Measurements from ENCODE around the gene COIL. TPM values are rescaled to one million over a fixed set of nuclear protein-coding genes. Genes with fewer than 3 reads are reported as not detected.
"Not testable (repeated sequence)": the region's sequence is repeated elsewhere in the genome, so short reads cannot be mapped to it uniquely, and the experiment has no call there.

The COIL gene
- total RNA-seq, 4 donors from 2014 or later, result 10.8 to 13.2 (median 11.4) TPM

DNA sequence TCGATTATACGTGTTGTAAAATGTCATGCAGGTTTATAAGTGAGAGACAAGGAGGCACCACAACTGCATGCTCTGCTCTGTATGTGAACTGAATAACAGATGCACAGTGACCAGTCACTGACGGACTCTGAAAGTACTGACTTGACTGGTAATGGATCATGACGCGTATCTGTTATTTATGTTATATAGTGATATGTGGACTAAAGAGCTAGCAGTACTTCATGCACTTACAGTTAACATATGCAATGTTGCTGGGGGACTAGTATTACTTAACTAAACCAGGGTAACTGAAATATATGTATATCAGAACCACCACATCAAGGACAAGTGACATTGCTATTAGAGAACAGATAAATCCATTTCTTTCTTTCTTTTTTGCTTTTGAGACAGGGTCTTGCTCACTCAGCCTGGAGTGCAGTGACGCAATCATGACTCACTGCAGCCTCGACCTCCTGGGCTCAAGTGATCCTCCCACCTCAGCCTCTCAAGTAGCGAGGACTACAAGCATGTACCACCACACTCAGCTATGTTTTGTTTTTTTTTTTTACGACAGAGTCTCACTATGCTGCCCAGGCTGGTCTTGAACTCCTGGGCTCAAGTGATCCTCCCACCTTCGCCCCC lies 17.2 kb downstream of the COIL start:
- no peak for DNase-seq
- intact Hi-C loops (cut with DNase I), result loop anchor here (5.0 to 10.0 kb wide), 2 partner anchors 49 to 126 kb away; no protein-coding TSS in a partner anchor
- Histone ChIP-seq H3K4me1 (peaks cover 0 to 7% (median 0%) of the 10 kb centered on the region in 3 donors), H3K27me3 (no peaks in the 10 kb centered on the region), H3K36me3 (peaks cover 6 to 97% (median 17%) of the 10 kb centered on the region in 3 donors), H3K9me3 (no peaks in the 10 kb centered on the region), H3K4me3 (no peak overlapping the region), H3K27ac (no peak overlapping the region)
- WGBS, 2 donors, result 88 to 90% methylated on average over 10 of the region's 10 CpGs
- TF ChIP-seq POLR2A (IDR thresholded peaks at IDR 0.05), result no peak
- TF ChIP-seq, protein P1, sequence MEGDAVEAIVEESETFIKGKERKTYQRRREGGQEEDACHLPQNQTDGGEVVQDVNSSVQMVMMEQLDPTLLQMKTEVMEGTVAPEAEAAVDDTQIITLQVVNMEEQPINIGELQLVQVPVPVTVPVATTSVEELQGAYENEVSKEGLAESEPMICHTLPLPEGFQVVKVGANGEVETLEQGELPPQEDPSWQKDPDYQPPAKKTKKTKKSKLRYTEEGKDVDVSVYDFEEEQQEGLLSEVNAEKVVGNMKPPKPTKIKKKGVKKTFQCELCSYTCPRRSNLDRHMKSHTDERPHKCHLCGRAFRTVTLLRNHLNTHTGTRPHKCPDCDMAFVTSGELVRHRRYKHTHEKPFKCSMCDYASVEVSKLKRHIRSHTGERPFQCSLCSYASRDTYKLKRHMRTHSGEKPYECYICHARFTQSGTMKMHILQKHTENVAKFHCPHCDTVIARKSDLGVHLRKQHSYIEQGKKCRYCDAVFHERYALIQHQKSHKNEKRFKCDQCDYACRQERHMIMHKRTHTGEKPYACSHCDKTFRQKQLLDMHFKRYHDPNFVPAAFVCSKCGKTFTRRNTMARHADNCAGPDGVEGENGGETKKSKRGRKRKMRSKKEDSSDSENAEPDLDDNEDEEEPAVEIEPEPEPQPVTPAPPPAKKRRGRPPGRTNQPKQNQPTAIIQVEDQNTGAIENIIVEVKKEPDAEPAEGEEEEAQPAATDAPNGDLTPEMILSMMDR (IDR thresholded peaks at IDR 0.05), result no peak

DNA sequence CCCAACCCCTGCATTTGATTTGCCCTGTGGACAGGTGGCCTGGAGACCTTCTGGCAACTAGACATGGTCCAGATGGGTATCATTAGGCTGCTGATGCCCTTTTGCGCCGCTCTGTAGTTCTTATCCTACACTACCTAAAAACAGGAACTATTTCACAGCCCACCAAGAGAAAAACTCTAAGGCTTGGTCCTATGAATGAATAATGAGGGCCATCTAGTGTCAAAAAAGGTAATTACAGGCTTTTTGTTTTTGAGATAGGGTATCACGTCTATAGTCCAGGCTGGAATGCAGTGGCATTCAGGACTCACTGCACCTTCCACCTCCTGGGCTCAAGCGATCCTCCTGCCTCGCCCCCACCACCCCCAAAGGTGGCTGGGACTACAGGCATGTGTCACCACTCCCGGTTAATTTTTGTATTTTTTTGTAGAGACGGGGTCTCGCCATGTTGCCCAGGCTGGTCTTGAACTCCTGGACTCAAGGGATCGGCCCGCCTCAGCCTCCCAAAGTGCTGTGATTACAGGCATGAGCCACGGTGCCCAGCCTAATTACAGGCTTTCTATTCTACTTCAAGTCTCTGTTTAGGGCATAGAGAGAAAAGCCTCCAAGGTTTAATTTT lies 20.9 kb downstream of the COIL start:
- Histone ChIP-seq H3K4me3 (no peak overlapping the region), H3K4me1 (peaks cover 7 to 28% (median 17%) of the 10 kb centered on the region in 3 donors), H3K9me3 (no peaks in the 10 kb centered on the region), H3K36me3 (peaks cover 6 to 97% (median 7%) of the 10 kb centered on the region in 3 donors), H3K27me3 (no peaks in the 10 kb centered on the region), H3K27ac (peak overlapping the region in 1 of 4 donors; percentile 2)
- intact Hi-C loops (cut with DNase I), result loop anchor here (5.0 to 10.0 kb wide), 2 partner anchors 45 to 123 kb away; no protein-coding TSS in a partner anchor
- no peak for DNase-seq
- 30 to 45% methylated on average over 7 to 11 of the region's 11 CpGs for WGBS, 2 donors
- TF ChIP-seq, protein P1 (IDR thresholded peaks at IDR 0.05), result peak; percentile 51 to 74 (median 67)
- TF ChIP-seq POLR2A (IDR thresholded peaks at IDR 0.05), result no peak

DNA sequence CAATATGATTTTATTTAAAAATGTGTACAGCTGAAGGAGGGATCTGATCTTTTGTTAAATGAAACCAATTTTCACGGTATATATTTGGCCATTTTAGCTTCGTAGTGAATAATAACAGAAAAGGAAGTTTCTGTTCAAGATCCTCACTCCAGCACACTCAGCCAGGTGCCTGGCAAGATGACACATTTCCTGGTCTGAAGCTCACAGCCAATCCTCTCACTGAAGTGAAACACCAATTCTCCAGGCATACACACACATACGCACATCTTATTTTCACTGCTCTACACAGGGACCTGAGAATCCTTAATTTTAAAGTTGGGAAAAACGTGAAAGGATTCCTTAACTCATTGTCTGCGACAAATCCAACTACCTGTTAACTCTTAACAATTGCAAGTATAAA lies 22.6 kb downstream of the COIL start:
- H3K4me3 ChIP-seq; intact Hi-C loops (cut with DNase I); H3K9me3 ChIP-seq; DNase-seq; H3K27me3 ChIP-seq: not testable (repeated sequence)
- WGBS, 2 donors, result 64 to 73% methylated on average over 5 of the region's 5 CpGs
- Histone ChIP-seq H3K36me3 (peaks cover 4 to 95% (median 6%) of the 10 kb centered on the region in 3 donors), H3K4me1 (peaks cover 7 to 28% (median 17%) of the 10 kb centered on the region in 3 donors), H3K27ac (peak overlapping the region in 2 of 4 donors; percentile 30 to 69)

DNA sequence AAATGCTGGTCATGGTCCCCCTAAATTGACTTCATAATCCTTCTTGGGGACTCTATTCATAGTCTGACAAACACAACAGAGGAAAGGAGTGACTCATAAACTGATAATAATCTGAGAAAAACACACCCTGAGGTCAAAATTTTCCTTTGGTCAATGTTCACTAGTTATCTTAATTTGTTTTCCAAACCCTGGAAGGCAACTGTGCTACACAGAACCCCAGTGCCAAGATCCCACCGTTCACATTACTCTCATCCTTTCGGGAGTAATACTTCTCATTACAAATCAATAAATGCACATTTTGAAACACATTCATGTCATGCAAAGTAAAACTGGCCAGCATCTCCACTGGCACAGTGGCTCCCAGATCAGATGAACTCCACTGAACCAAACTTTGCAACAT lies 23.2 kb downstream of the COIL start:
- H3K4me1 ChIP-seq, result peaks cover 7 to 28% (median 17%) of the 10 kb centered on the region in 3 donors
- H3K36me3 ChIP-seq, result peaks cover 4 to 90% (median 6%) of the 10 kb centered on the region in 3 donors
- intact Hi-C loops (cut with DNase I), result no loop called here
- H3K9me3 ChIP-seq, result no peaks in the 10 kb centered on the region
- no peak overlapping the region for H3K4me3 ChIP-seq
- no peaks in the 10 kb centered on the region for H3K27me3 ChIP-seq
- no peak for DNase-seq
- TF ChIP-seq, protein P1 (IDR thresholded peaks at IDR 0.05), result no peak
- peak overlapping the region; percentile 24 to 70 (median 52) for H3K27ac ChIP-seq
- 68 to 77% methylated on average over 2 of the region's 2 CpGs for WGBS, 2 donors

DNA sequence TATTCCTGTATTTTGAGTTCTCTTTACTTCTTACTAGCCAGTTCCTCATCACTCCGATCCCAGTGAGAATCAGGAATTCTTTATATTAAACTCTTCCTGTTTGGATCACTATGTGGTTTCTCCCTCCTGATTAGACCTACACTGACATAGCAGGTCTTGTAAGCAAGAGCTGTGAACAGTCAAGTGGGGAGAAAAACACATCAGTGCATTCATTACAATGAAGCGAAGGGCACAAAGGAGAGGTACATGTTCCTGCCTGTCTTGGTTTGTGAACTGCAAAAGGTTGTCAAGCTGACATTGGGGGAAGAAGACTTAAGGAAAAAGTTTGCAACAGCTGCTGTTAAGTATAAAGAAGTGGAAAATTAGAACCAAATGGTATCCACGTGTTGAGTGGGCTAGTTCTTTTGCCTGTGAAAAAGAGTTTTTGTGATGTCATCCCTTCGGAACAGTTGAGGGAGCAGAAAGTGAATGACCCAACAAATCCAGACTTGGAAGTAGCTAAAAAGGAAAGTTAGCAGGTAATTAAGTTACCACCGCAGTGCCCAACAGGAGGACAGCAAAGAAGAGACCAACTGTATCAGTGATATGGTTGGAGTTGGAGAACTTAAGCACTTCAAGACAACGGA lies 24.0 kb downstream of the COIL start:
- intact Hi-C loops (cut with DNase I), result no loop called here
- Histone ChIP-seq H3K4me1 (peaks cover 7 to 28% (median 17%) of the 10 kb centered on the region in 3 donors), H3K36me3 (peaks cover 4 to 81% (median 6%) of the 10 kb centered on the region in 3 donors), H3K27ac (peak overlapping the region; percentile 36 to 70 (median 62)), H3K9me3 (no peaks in the 10 kb centered on the region), H3K4me3 (no peak overlapping the region), H3K27me3 (no peaks in the 10 kb centered on the region)
- 25 to 35% methylated on average over 6 of the region's 6 CpGs for WGBS, 2 donors
- TF ChIP-seq, protein P1 (IDR thresholded peaks at IDR 0.05), result no peak
- TF ChIP-seq POLR2A (IDR thresholded peaks at IDR 0.05), result no peak
- DNase-seq, result no peak

All from esophagus squamous epithelium (tissue), 5 donors.